Mucosa of descending colon (tissue), 3 donors: Measurements from ENCODE around the gene PHC2. TPM values are rescaled to one million over a fixed set of nuclear protein-coding genes. Genes with fewer than 3 reads are reported as not detected.

Source experiments
- ATAC-seq: fragments of 200-7000 bp; cut with Tn5 transposase; one replicate; pipeline ENCODE4 v1.9.1; 2020; ENCODE audit warnings: mild to moderate bottlenecking, moderate library complexity
- DNase-seq, 3 donors: peaks; one replicate each; pipeline ENCODE4 v3.0.0-alpha.2; 2020
- H3K36me3 ChIP-seq: fragments of 200-600 bp; one replicate; pipeline ENCODE4 v1.8.0; 2021; ENCODE audit warnings: low read depth, mild to moderate bottlenecking
- H3K4me1 ChIP-seq: fragments of 200-600 bp; one replicate; pipeline ENCODE4 v1.8.0; 2021; ENCODE audit warnings: low read depth, mild to moderate bottlenecking
- H3K4me3 ChIP-seq: fragments of 200-600 bp; one replicate; pipeline ENCODE4 v1.8.0; 2021; ENCODE audit warnings: mild to moderate bottlenecking
- H3K9me3 ChIP-seq: fragments of 200-600 bp; one replicate; pipeline ENCODE4 v1.8.0; 2021; ENCODE audit warnings: mild to moderate bottlenecking
- CTCF ChIP-seq: fragments of 200-600 bp; IDR thresholded peaks from one replicate; pipeline ENCODE4 v1.8.0; 2022; ENCODE audit warnings: antibody characterized with exemption, mild to moderate bottlenecking
- intact Hi-C, 2 donors: fragments of 100-400 bp; cut with DNase I in 1 of 2; cut with micrococcal nuclease in 1 of 2; formaldehyde crosslinking; loops; one replicate each; pipeline versions ENCODE4 v1.11.0 to v1.11.1; 2022; cut with DNase I, micrococcal nuclease
- total RNA-seq, 3 donors: library from RNA; stranded (reverse); fragmentation: NEBNext Ultra II Directional in 2 of 3; extraction: Animal tissue kit (Norgen Biotek cat#: 25700) in 2 of 3; gene quantifications; one replicate each; pipeline versions ENCODE4 v1.2.1 to v1.2.4, GENCODE V29; 2021 to 2023
- donor health status: DM: no; HTN: no; CAD: no; lungs with moderate emphysema.
- donor health status: DM: no; HTN: no; CAD: no.
- donor health status: DM: no; HTN: yes; CAD: no.

The PHC2 gene
- total RNA-seq, 3 donors from 2014 or later, result 49.5 to 99.0 (median 60.5) TPM

- Histone ChIP-seq H3K9me3 (no peaks in the 10 kb centered on the region), H3K4me3 (no peak overlapping the region), H3K36me3 (no peaks in the 10 kb centered on the region), H3K4me1 (no peaks in the 10 kb centered on the region)
- ATAC-seq (no peak), DNase-seq (no peak)
- intact Hi-C loops, result no loop called here
- TF ChIP-seq CTCF, result no peak
Measured at GRCh38 chr1:33357099-33357498, 73.8 kb downstream of the PHC2 start.

GRCh38 chr1:33354707-33355316 lies 76.1 kb downstream of the PHC2 start:
- ATAC-seq (no peak), DNase-seq (no peak)
- intact Hi-C loops, result no loop called here
- Histone ChIP-seq H3K4me1 (no peaks in the 10 kb centered on the region), H3K36me3 (no peaks in the 10 kb centered on the region), H3K9me3 (no peaks in the 10 kb centered on the region), H3K4me3 (no peak overlapping the region)
- TF ChIP-seq CTCF, result no peak

- Histone ChIP-seq H3K36me3 (no peaks in the 10 kb centered on the region), H3K4me1 (peaks cover 1% of the 10 kb centered on the region), H3K4me3 (no peak overlapping the region), H3K9me3 (no peaks in the 10 kb centered on the region)
- no peak for DNase-seq
- intact Hi-C loops, result no loop called here
- no peak for TF ChIP-seq CTCF
- ATAC-seq, result no peak
Measured at GRCh38 chr1:33353531-33353930, 77.4 kb downstream of the PHC2 start.

- TF ChIP-seq CTCF, result no peak
- no peak for ATAC-seq
- no peaks in the 10 kb centered on the region for H3K9me3 ChIP-seq
- H3K4me1 ChIP-seq, result peaks cover 24% of the 10 kb centered on the region
- H3K4me3 ChIP-seq, result no peak overlapping the region
- intact Hi-C loops, result no loop called here
- no peaks in the 10 kb centered on the region for H3K36me3 ChIP-seq
- no peak for DNase-seq
Measured at GRCh38 chr1:33351281-33351660, 79.6 kb downstream of the PHC2 start.

- ATAC-seq, result no peak
- TF ChIP-seq CTCF, result no peak
- intact Hi-C loops, result no loop called here
Measured at GRCh38 chr1:33350611-33351280, 80.1 kb downstream of the PHC2 start.

More at GRCh38 chr1:33350611-33351280, 80.1 kb downstream of the PHC2 start:
- Histone ChIP-seq H3K4me3 (no peak overlapping the region), H3K36me3 (no peaks in the 10 kb centered on the region), H3K9me3 (no peaks in the 10 kb centered on the region), H3K4me1 (peaks cover 27% of the 10 kb centered on the region)
- no peak for DNase-seq
